AG10803 (cell line): Measurements from ENCODE around the gene IGF2BP1.
"Not testable (repeated sequence)": the region's sequence is repeated elsewhere in the genome, so short reads cannot be mapped to it uniquely, and the experiment has no call there.

ENCODE experiments used
- DNase-seq: peaks from one replicate; pipeline ENCODE4 v3.0.0; 2010; ENCODE audit warnings: low read depth
- H3K4me3 ChIP-seq: 2 replicates; pipeline ENCODE4 v1.5.1; 2011; ENCODE audit warnings: mild to moderate bottlenecking, low read length, control low read depth
- TF ChIP-seq, protein P1 (sequence below): conservative IDR thresholded peaks from 2 replicates; pipeline ENCODE4 v1.5.1; 2011; ENCODE audit warnings: mild to moderate bottlenecking, low read length, control low read depth, inconsistent platforms

Gene IGF2BP1

DNA sequence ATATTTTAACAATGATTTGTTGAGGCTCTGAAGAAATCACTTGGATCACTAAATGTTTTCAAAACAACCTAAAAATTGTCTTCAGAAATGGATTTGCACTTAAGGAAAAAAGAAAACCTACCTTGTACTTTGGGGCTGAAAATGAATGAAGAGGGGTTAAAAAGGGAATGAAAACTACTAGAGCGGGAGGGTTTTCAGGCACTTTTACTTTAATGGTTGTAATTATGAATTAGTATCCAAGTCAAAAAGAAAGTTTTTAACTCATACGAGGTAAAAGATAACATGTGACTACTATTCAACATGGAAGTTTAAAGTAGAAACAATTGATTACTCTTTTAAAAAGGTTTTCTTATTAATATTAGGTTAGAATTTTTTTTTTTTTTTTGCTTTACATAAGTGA is 5.1 kb downstream of the IGF2BP1 start:
- TF ChIP-seq, protein P1, sequence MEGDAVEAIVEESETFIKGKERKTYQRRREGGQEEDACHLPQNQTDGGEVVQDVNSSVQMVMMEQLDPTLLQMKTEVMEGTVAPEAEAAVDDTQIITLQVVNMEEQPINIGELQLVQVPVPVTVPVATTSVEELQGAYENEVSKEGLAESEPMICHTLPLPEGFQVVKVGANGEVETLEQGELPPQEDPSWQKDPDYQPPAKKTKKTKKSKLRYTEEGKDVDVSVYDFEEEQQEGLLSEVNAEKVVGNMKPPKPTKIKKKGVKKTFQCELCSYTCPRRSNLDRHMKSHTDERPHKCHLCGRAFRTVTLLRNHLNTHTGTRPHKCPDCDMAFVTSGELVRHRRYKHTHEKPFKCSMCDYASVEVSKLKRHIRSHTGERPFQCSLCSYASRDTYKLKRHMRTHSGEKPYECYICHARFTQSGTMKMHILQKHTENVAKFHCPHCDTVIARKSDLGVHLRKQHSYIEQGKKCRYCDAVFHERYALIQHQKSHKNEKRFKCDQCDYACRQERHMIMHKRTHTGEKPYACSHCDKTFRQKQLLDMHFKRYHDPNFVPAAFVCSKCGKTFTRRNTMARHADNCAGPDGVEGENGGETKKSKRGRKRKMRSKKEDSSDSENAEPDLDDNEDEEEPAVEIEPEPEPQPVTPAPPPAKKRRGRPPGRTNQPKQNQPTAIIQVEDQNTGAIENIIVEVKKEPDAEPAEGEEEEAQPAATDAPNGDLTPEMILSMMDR, result no peak
- H3K4me3 ChIP-seq, result no peak overlapping the region
- DNase-seq, result no peak

DNA sequence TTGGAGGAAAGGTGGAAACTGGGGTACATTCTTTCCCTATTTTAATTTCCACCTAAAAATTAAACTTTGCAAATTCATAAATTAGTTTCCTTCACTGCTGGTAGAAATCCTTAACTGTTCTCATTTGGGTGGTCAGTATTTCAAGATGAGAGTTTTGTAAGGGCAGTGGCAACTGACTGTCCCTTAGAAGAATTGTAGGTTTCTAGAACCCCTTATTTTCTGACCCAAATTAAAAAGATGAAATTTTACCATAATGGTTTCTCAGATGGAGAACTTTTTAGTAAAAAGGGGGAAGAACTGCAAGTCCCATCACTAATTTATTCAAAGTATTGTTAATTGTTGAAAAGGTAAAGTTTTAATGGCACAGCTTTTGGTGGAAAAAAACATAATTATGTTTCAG is 5.6 kb downstream of the IGF2BP1 start:
- TF ChIP-seq, protein P1, result no peak
- DNase-seq, result no peak
- H3K4me3 ChIP-seq, result no peak overlapping the region

DNA sequence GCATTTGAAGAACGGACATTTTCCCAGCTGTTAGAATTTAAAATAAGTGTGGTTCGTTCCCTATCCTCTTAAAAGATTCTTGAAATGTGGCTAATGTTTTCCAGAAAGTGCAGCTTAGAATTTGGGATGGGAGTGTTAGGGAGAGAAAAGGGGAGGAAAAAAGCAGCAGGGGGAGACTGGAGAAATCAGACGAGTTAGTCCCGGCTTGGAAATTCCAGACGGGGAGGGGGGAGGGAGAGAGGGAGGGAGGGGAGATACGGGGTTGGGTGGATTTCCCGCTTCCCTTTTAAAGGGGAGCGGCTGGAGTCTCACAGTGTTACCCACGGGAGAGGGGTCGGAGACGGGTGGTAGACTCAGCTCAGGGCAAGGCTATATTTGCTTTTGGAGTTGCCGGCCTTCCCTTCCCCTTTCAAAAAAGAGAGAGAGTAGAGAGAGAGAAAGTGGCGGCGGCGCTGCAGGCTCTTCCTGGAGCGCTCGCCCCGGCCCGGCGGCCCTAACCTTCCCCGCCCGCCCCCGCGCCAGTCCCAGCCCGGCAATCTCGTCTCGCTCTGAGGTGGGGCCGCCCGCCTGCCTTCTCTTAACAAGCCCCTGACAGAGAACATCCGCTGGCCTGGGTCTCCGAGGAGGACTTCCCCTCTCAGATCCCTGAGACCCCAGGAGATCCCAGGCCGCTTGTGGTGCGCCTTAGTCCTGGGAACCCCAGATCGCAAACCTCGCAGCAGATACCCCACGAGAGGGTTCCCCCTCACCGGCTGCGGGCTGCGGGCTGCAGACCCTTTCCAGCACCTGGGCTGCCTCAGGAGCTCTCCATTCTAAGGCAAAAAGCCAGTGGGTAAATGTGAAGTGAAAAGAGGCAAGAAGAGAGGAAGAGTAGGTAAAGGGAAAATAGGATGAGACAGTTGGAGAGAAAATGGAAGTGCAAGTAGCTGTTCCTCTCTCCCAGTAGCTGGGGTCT is 6.6 kb downstream of the IGF2BP1 start:
- peak; percentile 49 for DNase-seq
- TF ChIP-seq, protein P1, result no peak
- peak overlapping the region; percentile 51 for H3K4me3 ChIP-seq

DNA sequence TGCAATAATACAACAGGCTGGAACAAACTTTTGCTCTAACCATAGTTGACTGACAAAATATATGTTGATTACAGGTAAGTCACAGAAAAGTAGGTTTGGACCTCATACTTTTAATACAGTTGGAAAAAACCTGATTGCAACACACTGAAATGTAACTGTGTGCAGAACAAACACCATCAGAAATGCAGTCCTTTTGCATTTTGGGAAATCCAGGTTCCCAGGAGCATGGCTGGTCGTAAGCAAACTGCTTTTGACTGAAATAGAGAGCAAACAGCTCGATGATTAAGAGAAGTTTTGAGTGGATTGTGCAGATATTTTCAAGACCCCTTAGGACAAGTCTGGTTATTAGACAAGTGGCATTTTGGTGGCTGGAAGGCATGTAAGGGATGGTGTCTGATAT is 8.0 kb downstream of the IGF2BP1 start:
- no peak overlapping the region for H3K4me3 ChIP-seq
- no peak for DNase-seq

DNA sequence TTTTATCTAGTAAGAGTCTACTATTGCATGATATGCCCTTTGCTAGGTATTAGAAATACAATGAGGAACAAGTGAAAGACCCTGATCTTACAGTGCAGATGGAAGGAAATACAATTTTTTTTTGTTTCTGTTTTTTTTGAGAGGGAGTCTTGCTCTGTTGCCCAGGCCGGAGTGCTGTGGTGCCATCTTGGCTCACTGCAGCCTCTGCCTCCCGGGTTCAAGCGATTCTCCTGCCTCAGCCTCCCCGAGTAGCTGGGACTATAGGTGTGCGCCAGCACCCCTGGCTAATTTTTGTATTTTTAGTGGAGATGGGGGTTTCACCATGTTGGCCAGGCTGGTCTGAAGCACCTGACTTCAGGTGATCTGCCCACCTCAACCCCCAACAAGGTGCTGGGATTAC is 11.7 kb downstream of the IGF2BP1 start:
- DNase-seq, H3K4me3 ChIP-seq: not testable (repeated sequence)

More for the DNA sequence above, 8.0 kb downstream of the IGF2BP1 start:
- TF ChIP-seq, protein P1, result no peak

DNA sequence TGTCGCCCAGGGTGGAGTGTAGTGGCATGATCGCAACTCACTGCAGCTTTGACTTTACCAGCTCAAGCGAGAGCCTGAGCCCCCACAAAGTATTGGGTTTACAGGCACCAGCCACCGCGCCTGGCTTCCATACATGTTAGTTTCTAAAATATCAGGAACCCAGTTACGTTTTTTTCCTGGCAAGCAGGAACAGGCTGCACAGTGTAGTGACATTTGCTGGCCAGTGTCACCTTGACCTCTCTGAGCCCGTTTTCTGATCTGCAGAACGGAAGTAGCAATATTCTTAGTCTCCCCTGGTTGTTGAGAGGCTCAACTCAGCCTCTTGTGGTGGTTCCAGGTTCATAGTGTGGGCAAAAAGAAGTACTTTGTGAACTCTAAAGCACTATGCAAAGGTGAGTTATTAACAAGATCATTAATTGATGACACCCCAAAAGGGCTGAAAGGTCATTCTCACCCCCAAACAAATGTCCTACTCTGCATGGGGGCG is 15.6 kb downstream of the IGF2BP1 start:
- TF ChIP-seq, protein P1, result no peak
- no peak for DNase-seq
- no peak overlapping the region; the same call in 1 of the 2 replicates for H3K4me3 ChIP-seq

DNA sequence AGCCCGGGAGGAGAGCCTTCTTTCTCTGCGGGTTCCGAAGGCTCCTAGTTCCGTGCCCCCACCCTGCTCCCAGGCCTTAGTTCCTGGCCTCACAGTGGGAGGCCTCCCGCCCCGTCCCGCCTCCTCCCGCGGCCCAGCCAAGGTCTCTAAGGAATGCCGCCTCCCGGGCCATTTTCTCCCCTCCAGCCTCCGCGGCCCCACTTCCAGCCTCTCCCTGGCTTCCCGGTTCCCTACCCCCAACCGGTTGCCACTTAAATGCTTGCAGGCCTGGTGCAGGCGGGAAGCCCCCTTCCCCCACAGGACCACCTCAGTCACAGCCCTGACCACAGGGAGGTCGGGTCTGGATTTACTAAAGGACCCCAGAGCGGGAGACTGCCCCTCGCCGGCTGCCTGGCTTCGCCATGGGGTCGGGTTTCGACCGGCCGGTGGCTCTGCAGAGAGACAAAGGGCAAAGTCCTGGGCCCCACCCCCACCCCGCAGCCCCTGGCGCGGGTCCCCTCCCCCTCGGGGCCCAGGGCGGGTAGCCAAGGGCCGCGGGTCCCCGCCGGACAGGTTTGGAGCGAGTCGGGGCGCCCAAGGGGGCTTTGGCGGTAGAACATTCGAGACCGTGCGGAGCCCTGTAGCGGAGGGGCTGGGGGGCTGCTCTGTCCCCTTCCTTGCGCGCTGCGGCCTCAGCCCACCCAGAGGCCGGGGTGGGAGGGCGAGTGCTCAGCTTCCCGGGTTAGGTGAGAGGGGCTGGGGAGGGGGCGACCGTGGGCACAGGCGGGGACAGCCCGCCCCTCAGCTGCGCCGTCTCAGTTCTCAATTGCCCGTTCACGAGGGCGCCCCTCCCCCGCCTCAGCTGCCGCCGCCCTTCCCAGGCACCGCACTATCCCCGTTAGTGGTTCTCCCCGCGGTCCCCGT is 16.4 kb downstream of the IGF2BP1 start:
- peak overlapping the region; percentile 57 for H3K4me3 ChIP-seq
- peak; percentile 34 for DNase-seq
- TF ChIP-seq, protein P1, result no peak
